GM23248 (cell line): ENCODE data around the gene POU2F1.

Source experiments
- EZH2 ChIP-seq: fragments of 200-600 bp; sonication (generic); IDR thresholded peaks from 2 replicates; pipeline ENCODE4 v1.6.1; 2018; ENCODE audit warnings: antibody characterized with exemption, mild to moderate bottlenecking; ENCODE audit not compliant: insufficient read depth, poor library complexity, severe bottlenecking
- EZH2phosphoT487 ChIP-seq: fragments of 200-600 bp; sonication (generic); IDR thresholded peaks from 2 replicates; pipeline ENCODE4 v1.6.1; 2018; ENCODE audit warnings: antibody characterized with exemption, moderate library complexity, mild to moderate bottlenecking, low read depth; ENCODE audit not compliant: insufficient read depth

DNA sequence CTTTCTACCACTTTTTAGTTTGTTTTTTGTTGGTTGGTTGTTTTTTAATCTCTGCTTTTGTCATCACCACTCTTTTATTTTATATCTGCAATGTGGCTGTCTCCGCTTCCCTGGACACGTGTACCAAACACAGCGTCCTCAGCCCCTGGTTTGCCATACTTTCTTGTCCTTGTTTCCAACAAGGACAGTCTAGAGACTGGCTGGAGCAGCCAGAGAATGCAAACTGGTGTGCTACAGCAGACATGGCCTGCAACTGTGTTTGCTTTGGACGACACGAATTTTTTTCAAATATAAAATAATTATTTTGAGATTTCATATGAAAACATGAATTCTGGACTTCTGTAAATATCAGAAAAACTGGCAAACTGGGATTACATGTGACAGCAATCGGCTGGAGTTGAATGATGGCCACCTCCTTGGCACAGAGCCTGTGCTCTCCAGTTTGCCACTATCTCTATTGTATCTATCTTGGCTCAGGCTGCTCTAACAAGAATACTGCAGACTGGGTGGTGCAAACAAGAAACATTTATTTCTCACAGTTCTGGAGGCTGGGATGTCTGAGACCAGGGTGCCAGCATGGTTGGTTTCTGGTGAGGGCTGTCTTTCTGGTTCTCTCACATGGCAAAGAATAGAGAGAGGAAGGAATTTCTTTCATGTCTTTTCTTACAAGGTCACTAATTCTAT is 34.6 kb upstream of the POU2F1 start:
- TF ChIP-seq EZH2: no peak
- no peak for TF ChIP-seq EZH2phosphoT487
